Measurements from ENCODE around the gene RUBCNL.

GRCh38 chr13:46320406-46320805 lies 66.6 kb downstream of the RUBCNL start:
- TF ChIP-seq POLR2A (IDR thresholded peaks at IDR 0.05), result no peak
- TF ChIP-seq, protein P1, sequence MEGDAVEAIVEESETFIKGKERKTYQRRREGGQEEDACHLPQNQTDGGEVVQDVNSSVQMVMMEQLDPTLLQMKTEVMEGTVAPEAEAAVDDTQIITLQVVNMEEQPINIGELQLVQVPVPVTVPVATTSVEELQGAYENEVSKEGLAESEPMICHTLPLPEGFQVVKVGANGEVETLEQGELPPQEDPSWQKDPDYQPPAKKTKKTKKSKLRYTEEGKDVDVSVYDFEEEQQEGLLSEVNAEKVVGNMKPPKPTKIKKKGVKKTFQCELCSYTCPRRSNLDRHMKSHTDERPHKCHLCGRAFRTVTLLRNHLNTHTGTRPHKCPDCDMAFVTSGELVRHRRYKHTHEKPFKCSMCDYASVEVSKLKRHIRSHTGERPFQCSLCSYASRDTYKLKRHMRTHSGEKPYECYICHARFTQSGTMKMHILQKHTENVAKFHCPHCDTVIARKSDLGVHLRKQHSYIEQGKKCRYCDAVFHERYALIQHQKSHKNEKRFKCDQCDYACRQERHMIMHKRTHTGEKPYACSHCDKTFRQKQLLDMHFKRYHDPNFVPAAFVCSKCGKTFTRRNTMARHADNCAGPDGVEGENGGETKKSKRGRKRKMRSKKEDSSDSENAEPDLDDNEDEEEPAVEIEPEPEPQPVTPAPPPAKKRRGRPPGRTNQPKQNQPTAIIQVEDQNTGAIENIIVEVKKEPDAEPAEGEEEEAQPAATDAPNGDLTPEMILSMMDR (IDR thresholded peaks at IDR 0.05), result no peak
